Fibroblast of upper back skin (primary cell): ENCODE data around the gene TTLL1.

Source experiments
- DNase-seq: peaks from one replicate; pipeline ENCODE4 v3.0.0-alpha.2; 2013

TTLL1 gene

GRCh38 chr22:43088984-43089717, at the start of gene TTLL1:
Gene TTLL1 (minus strand): TSS chr22:43089391. CDS start chr22:43075586, 13,805 bp downstream.
- DNase-seq, result peak; percentile 84

- DNase-seq, result no peak
These were observed 47.6 kb upstream of the TTLL1 start for GRCh38 chr22:43136801-43137200.

- no peak for DNase-seq
These were observed 47.1 kb upstream of the TTLL1 start for GRCh38 chr22:43136255-43136654.

GRCh38 chr22:43135565-43135964, 46.4 kb upstream of the TTLL1 start:
- DNase-seq, result no peak

- no peak for DNase-seq
These were observed 45.4 kb upstream of the TTLL1 start for GRCh38 chr22:43134553-43134952.

GRCh38 chr22:43133401-43133800, 44.2 kb upstream of the TTLL1 start:
- DNase-seq, result no peak

GRCh38 chr22:43131773-43132501, 42.7 kb upstream of the TTLL1 start:
- DNase-seq, result no peak

GRCh38 chr22:43129426-43130425, 40.5 kb upstream of the TTLL1 start:
- no peak for DNase-seq

GRCh38 chr22:43128928-43129424, 39.8 kb upstream of the TTLL1 start:
- DNase-seq, result no peak

GRCh38 chr22:43128116-43128515, 38.9 kb upstream of the TTLL1 start:
- DNase-seq, result no peak

GRCh38 chr22:43127166-43127908, 38.1 kb upstream of the TTLL1 start:
- no peak for DNase-seq

GRCh38 chr22:43126501-43127165, 37.4 kb upstream of the TTLL1 start:
- DNase-seq, result peak; percentile 75

- no peak for DNase-seq
These were observed 29.8 kb upstream of the TTLL1 start for GRCh38 chr22:43118953-43119458.

- DNase-seq, result no peak
These were observed 29.0 kb upstream of the TTLL1 start for GRCh38 chr22:43118024-43118849.

- no peak for DNase-seq
These were observed 27.7 kb upstream of the TTLL1 start for GRCh38 chr22:43116932-43117331.

- DNase-seq, result no peak
These were observed 25.8 kb upstream of the TTLL1 start for GRCh38 chr22:43114958-43115357.

GRCh38 chr22:43113526-43114251, 24.5 kb upstream of the TTLL1 start:
- DNase-seq, result no peak

GRCh38 chr22:43110927-43111623, 21.9 kb upstream of the TTLL1 start:
- DNase-seq, result no peak

GRCh38 chr22:43110444-43110926, 21.3 kb upstream of the TTLL1 start, which contains the start of gene BIK:
Gene BIK (plus strand): TSS chr22:43110750. CDS start chr22:43124023, 13,273 bp downstream.
- no peak for DNase-seq
